ENCODE measurements around the gene VASH2.

The VASH2 gene

GRCh38 chr1:212942679-212943392, 7.5 kb upstream of the VASH2 start:
- TF ChIP-seq Cebpa-rat (IDR thresholded peaks at IDR 0.05) = no peak
- Histone ChIP-seq H3K4me1 (peaks cover 0 to 36% (median 14%) of the 10 kb centered on the region in 10 experiments; a peak in 11 of 20 replicates), H3K36me3 (no peaks in the 10 kb centered on the region), H3K4me2 (peak overlapping the region in 2 of 11 experiments; percentile 44 to 58; a peak in 3 of 22 replicates), H3K9ac (no peak overlapping the region), H3K9me3 (replicated peaks in 1 of 11) (peaks cover 14 to 31% (median 24%) of the 10 kb centered on the region in 11 experiments), H3K27me3 (no peaks in the 10 kb centered on the region), H3K4me3 (no peak overlapping the region), H4K20me1 (no peaks in the 10 kb centered on the region), H3K27ac (no peak overlapping the region)

- Histone ChIP-seq H3K4me1 (peaks cover 0 to 36% (median 14%) of the 10 kb centered on the region in 10 experiments; a peak in 11 of 20 replicates), H3K36me3 (no peaks in the 10 kb centered on the region), H4K20me1 (no peaks in the 10 kb centered on the region), H3K4me2 (peak overlapping the region in 2 of 11 experiments; percentile 44 to 58; a peak in 3 of 22 replicates), H3K4me3 (no peak overlapping the region), H3K9ac (no peak overlapping the region), H3K27ac (no peak overlapping the region), H3K9me3 (replicated peaks in 1 of 11) (peaks cover 14 to 34% (median 28%) of the 10 kb centered on the region in 11 experiments), H3K27me3 (no peaks in the 10 kb centered on the region)
- no peak for TF ChIP-seq Cebpa-rat (IDR thresholded peaks at IDR 0.05)
Observed at GRCh38 chr1:212943393-212943710, 7.0 kb upstream of the VASH2 start.

- Histone ChIP-seq H3K4me2 (peak overlapping the region in 5 of 11 experiments; percentile 44 to 58 (median 44); a peak in 10 of 22 replicates), H3K4me1 (peaks cover 0 to 36% (median 14%) of the 10 kb centered on the region in 10 experiments; a peak in 11 of 20 replicates)
- TF ChIP-seq Cebpa-rat (IDR thresholded peaks at IDR 0.05) = peak in 2 of 11 experiments; percentile 30 to 37; a peak in 2 of 22 replicates
Observed at GRCh38 chr1:212944229-212944901, 6.0 kb upstream of the VASH2 start.

GRCh38 chr1:212945056-212945455, 5.3 kb upstream of the VASH2 start:
- no peak for TF ChIP-seq Cebpa-rat (IDR thresholded peaks at IDR 0.05)
- H3K4me2 ChIP-seq = peak overlapping the region in 5 of 11 experiments; percentile 44 to 58 (median 44); a peak in 9 of 22 replicates
- peaks cover 0 to 9% (median 0%) of the 10 kb centered on the region in 11 experiments; a peak in 6 of 22 replicates for H3K27me3 ChIP-seq

More at GRCh38 chr1:212944229-212944901, 6.0 kb upstream of the VASH2 start:
- H3K9ac ChIP-seq = no peak overlapping the region
- H3K36me3 ChIP-seq = no peaks in the 10 kb centered on the region
- H3K4me3 ChIP-seq = no peak overlapping the region
- no peaks in the 10 kb centered on the region for H4K20me1 ChIP-seq
- peaks cover 13 to 30% (median 21%) of the 10 kb centered on the region in 11 experiments for H3K9me3 ChIP-seq (replicated peaks in 1 of 11)
- peaks cover 0 to 2% (median 0%) of the 10 kb centered on the region in 11 experiments; a peak in 4 of 22 replicates for H3K27me3 ChIP-seq
- H3K27ac ChIP-seq = peak overlapping the region in 3 of 11 experiments; percentile 10 to 34 (median 34); a peak in 4 of 22 replicates

GRCh38 chr1:212945463-212946160, 4.7 kb upstream of the VASH2 start:
- Histone ChIP-seq H3K27ac (no peak overlapping the region), H4K20me1 (no peaks in the 10 kb centered on the region), H3K4me3 (no peak overlapping the region), H3K27me3 (peaks cover 0 to 14% (median 0%) of the 10 kb centered on the region in 11 experiments; a peak in 6 of 22 replicates), H3K9me3 (replicated peaks in 1 of 11) (peaks cover 3 to 18% (median 10%) of the 10 kb centered on the region in 11 experiments; a peak in 21 of 22 replicates), H3K9ac (no peak overlapping the region), H3K36me3 (no peaks in the 10 kb centered on the region), H3K4me2 (peak overlapping the region in 4 of 11 experiments; percentile 44 to 60 (median 51); a peak in 6 of 22 replicates), H3K4me1 (peaks cover 6 to 39% (median 21%) of the 10 kb centered on the region in 10 experiments; a peak in 17 of 20 replicates)
- no peak for TF ChIP-seq Cebpa-rat (IDR thresholded peaks at IDR 0.05)

More at GRCh38 chr1:212945056-212945455, 5.3 kb upstream of the VASH2 start:
- Histone ChIP-seq H3K9me3 (replicated peaks in 1 of 11) (peaks cover 9 to 24% (median 15%) of the 10 kb centered on the region in 11 experiments), H3K4me1 (peaks cover 4 to 38% (median 20%) of the 10 kb centered on the region in 10 experiments; a peak in 17 of 20 replicates), H3K4me3 (no peak overlapping the region), H3K27ac (peak overlapping the region in 2 of 11 experiments; percentile 34; a peak in 4 of 22 replicates), H4K20me1 (no peaks in the 10 kb centered on the region), H3K9ac (no peak overlapping the region), H3K36me3 (no peaks in the 10 kb centered on the region)

GRCh38 chr1:212946872-212947271, 3.5 kb upstream of the VASH2 start:
- no peaks in the 10 kb centered on the region for H3K36me3 ChIP-seq
- peaks cover 11 to 51% (median 29%) of the 10 kb centered on the region in 10 experiments for H3K4me1 ChIP-seq
- H3K27ac ChIP-seq = no peak overlapping the region
- peaks cover 0 to 1% (median 0%) of the 10 kb centered on the region in 11 experiments; a peak in 1 of 22 replicates for H4K20me1 ChIP-seq
- H3K4me3 ChIP-seq = no peak overlapping the region
- H3K9ac ChIP-seq = no peak overlapping the region
- H3K9me3 ChIP-seq (replicated peaks in 1 of 11) = peaks cover 0 to 13% (median 0%) of the 10 kb centered on the region in 11 experiments; a peak in 4 of 22 replicates
- peak overlapping the region in 4 of 11 experiments; percentile 18 to 60 (median 23); a peak in 5 of 22 replicates for H3K4me2 ChIP-seq
- H3K27me3 ChIP-seq = peaks cover 0 to 27% (median 0%) of the 10 kb centered on the region in 11 experiments; a peak in 8 of 22 replicates
- TF ChIP-seq Cebpa-rat (IDR thresholded peaks at IDR 0.05) = no peak

GRCh38 chr1:212949771-212950170, 570 bp upstream of the VASH2 start:
- H3K9me3 ChIP-seq (replicated peaks in 1 of 11) = peaks cover 0 to 7% (median 0%) of the 10 kb centered on the region in 11 experiments; a peak in 2 of 22 replicates
- H3K27me3 ChIP-seq = peaks cover 0 to 33% (median 0%) of the 10 kb centered on the region in 11 experiments; a peak in 8 of 22 replicates
- peaks cover 0 to 10% (median 0%) of the 10 kb centered on the region in 11 experiments; a peak in 2 of 22 replicates for H3K36me3 ChIP-seq
- TF ChIP-seq Cebpa-rat (IDR thresholded peaks at IDR 0.05) = no peak
- peak overlapping the region; percentile 92 to 100 (median 99) for H3K4me2 ChIP-seq
- peaks cover 0 to 4% (median 0%) of the 10 kb centered on the region in 11 experiments; a peak in 1 of 22 replicates for H4K20me1 ChIP-seq
- peak overlapping the region in 4 of 11 experiments; percentile 18 to 66 (median 52); a peak in 4 of 22 replicates for H3K27ac ChIP-seq
- peak overlapping the region; percentile 59 to 77 (median 70) for H3K4me3 ChIP-seq
- H3K9ac ChIP-seq = peak overlapping the region; percentile 49 to 83 (median 72); a peak in 18 of 22 replicates
- peaks cover 21 to 51% (median 39%) of the 10 kb centered on the region in 10 experiments for H3K4me1 ChIP-seq

All from BLaER1 treated with 17β-estradiol and CSF1 and Interleukin-3, amounts not matched to agents 10 nM and 100 nM (cell line).